Uterus (tissue), 4 donors: ENCODE results near the gene IFIT3. TPM values are rescaled to one million over a fixed set of nuclear protein-coding genes. Genes with fewer than 3 reads are reported as not detected.

Experiments used
- DNase-seq, 2 donors: peaks; one replicate each; pipeline ENCODE4 v3.0.0-alpha.2; 2019 to 2020
- H3K27ac ChIP-seq, 2 donors: fragments of 200-600 bp; sonication (generic); 1 replicate in 1 of 2; 2 replicates in 1 of 2; pipeline ENCODE4 v1.5.1; 2016 to 2018
- H3K27me3 ChIP-seq, 2 donors: fragments of 200-600 bp; sonication (generic); one replicate each; pipeline ENCODE4 v1.5.1; 2018 to 2019; ENCODE audit warnings: control low read depth in 1 of 2
- H3K36me3 ChIP-seq, 2 donors: fragments of 200-600 bp; sonication (generic); one replicate each; pipeline ENCODE4 v1.5.1; 2019; ENCODE audit warnings: control low read depth in 1 of 2
- H3K4me1 ChIP-seq, 2 donors: fragments of 200-600 bp; sonication (generic); one replicate each; pipeline ENCODE4 v1.5.1; 2018 to 2019; ENCODE audit warnings: control low read depth in 1 of 2
- H3K4me3 ChIP-seq, 2 donors: fragments of 200-600 bp; sonication (generic); 1 replicate in 1 of 2; 2 replicates in 1 of 2; pipeline ENCODE4 v1.5.1; 2018 to 2019; ENCODE audit warnings: mild to moderate bottlenecking in 1 of 2
- H3K9me3 ChIP-seq, 2 donors: fragments of 200-600 bp; sonication (generic); one replicate each; pipeline ENCODE4 v1.5.1; 2019; ENCODE audit warnings: control low read depth in 1 of 2
- CTCF ChIP-seq, 4 experiments: fragments of 200-600 bp in 2 of 4; fragments of 450-650 bp in 2 of 4; sonication (generic) in 2 of 4; IDR thresholded peaks; one replicate each; pipeline ENCODE4 v1.5.1; 2016 to 2019; ENCODE audit warnings: antibody characterized with exemption in 4 of 4, mild to moderate bottlenecking in 2 of 4, moderate library complexity in 1 of 4
- POLR2A ChIP-seq, 2 donors: fragments of 450-650 bp; IDR thresholded peaks; one replicate each; pipeline ENCODE4 v1.6.1; 2016; ENCODE audit warnings: antibody characterized with exemption in 2 of 2, mild to moderate bottlenecking in 1 of 2, moderate library complexity in 1 of 2
- intact Hi-C: fragments of 100-400 bp; cut with DNase I; formaldehyde crosslinking; loops from one replicate; pipeline ENCODE4 v1.15.1; 2023; ENCODE audit warnings: low total_unique reads
- total RNA-seq, 4 donors: library from RNA; depleted of rRNA in 3 of 4; stranded (reverse); fragments of >200 nt in 3 of 4; gene quantifications; one replicate each; pipeline versions ENCODE4 v1.1.0 to v1.2.4, GENCODE V29; 2014 to 2023
- donor health status: DM: yes; HTN: yes; CAD: no.

The IFIT3 gene
- total RNA-seq, 4 donors from 2014 or later = 6.9 to 25.3 (median 15.6) TPM

- no peak overlapping the region for H3K4me3 ChIP-seq
- no peak for DNase-seq
These were observed 55.0 kb downstream of the IFIT3 start for GRCh38 chr10:89382757-89383156.

GRCh38 chr10:89384474-89385340, 56.9 kb downstream of the IFIT3 start:
- Histone ChIP-seq H3K27ac (no peak overlapping the region), H3K36me3 (no peaks in the 10 kb centered on the region), H3K4me3 (no peak overlapping the region), H3K4me1 (no peaks in the 10 kb centered on the region), H3K9me3 (no peaks in the 10 kb centered on the region), H3K27me3 (no peaks in the 10 kb centered on the region)
- no peak for DNase-seq
- intact Hi-C loops = no loop called here
- TF ChIP-seq POLR2A (IDR thresholded peaks at IDR 0.05) (no peak), CTCF (IDR thresholded peaks at IDR 0.05) (no peak)

More at GRCh38 chr10:89382757-89383156, 55.0 kb downstream of the IFIT3 start:
- Histone ChIP-seq H3K27me3 (no peaks in the 10 kb centered on the region), H3K36me3 (no peaks in the 10 kb centered on the region), H3K4me1 (no peaks in the 10 kb centered on the region), H3K9me3 (no peaks in the 10 kb centered on the region), H3K27ac (no peak overlapping the region)
- TF ChIP-seq POLR2A (IDR thresholded peaks at IDR 0.05) = no peak
- no peak for TF ChIP-seq CTCF (IDR thresholded peaks at IDR 0.05)
- intact Hi-C loops = no loop called here

GRCh38 chr10:89388806-89389205, 61.0 kb downstream of the IFIT3 start:
- H3K36me3 ChIP-seq = no peaks in the 10 kb centered on the region
- no peak for TF ChIP-seq CTCF (IDR thresholded peaks at IDR 0.05)
- TF ChIP-seq POLR2A (IDR thresholded peaks at IDR 0.05) = no peak
- no peaks in the 10 kb centered on the region for H3K4me1 ChIP-seq
- H3K9me3 ChIP-seq = no peaks in the 10 kb centered on the region
- intact Hi-C loops = no loop called here
- no peak for DNase-seq
- H3K4me3 ChIP-seq = no peak overlapping the region
- H3K27ac ChIP-seq = no peak overlapping the region
- no peaks in the 10 kb centered on the region for H3K27me3 ChIP-seq

- Histone ChIP-seq H3K9me3 (no peaks in the 10 kb centered on the region), H3K4me3 (no peak overlapping the region), H3K27ac (no peak overlapping the region), H3K36me3 (no peaks in the 10 kb centered on the region), H3K4me1 (no peaks in the 10 kb centered on the region), H3K27me3 (no peaks in the 10 kb centered on the region)
- DNase-seq = no peak
- intact Hi-C loops = no loop called here
- no peak for TF ChIP-seq POLR2A (IDR thresholded peaks at IDR 0.05)
- TF ChIP-seq CTCF (IDR thresholded peaks at IDR 0.05) = peak in 3 of 4 experiments; percentile 22 to 48 (median 47)
These were observed 61.5 kb downstream of the IFIT3 start for GRCh38 chr10:89389254-89389653.

Other genes starting within 250 kb of the IFIT3 start
- under 1 TPM in 2 of 4 donors, not detected in 2; 0.24 to 0.48 TPM for gene CH25H, start 120.7 kb upstream of the IFIT3 start, total RNA-seq
- gene LIPA, start 76.2 kb upstream of the IFIT3 start, total RNA-seq = 10 to 100 TPM; 40.0 to 63.1 (median 46.9) TPM
- 10 to 100 TPM in 1 of 4 donors, 1 to 10 TPM in 3; 1.5 to 17.7 (median 6.1) TPM for gene IFIT2, start 26.0 kb upstream of the IFIT3 start, total RNA-seq
- gene IFIT1B, start 50.1 kb downstream of the IFIT3 start, total RNA-seq = 1 to 10 TPM in 1 of 4 donors, not detected in 3; 1.1 TPM
- gene IFIT1, start 64.6 kb downstream of the IFIT3 start, total RNA-seq = 10 to 100 TPM; 13.5 to 27.4 (median 19.7) TPM
- gene IFIT5, start 86.6 kb downstream of the IFIT3 start, total RNA-seq = 10 to 100 TPM in 3 of 4 donors, 1 to 10 TPM in 1; 7.7 to 38.2 (median 29.4) TPM
- gene SLC16A12, start 207.6 kb downstream of the IFIT3 start, total RNA-seq = 1 to 10 TPM in 1 of 4 donors, under 1 TPM in 3; 0.26 to 7.4 (median 0.51) TPM